Measurements from ENCODE around the gene CDC42SE2. TPM values are rescaled to one million over a fixed set of nuclear protein-coding genes. Genes with fewer than 3 reads are reported as not detected.
"Not testable (repeated sequence)": the region's sequence is repeated elsewhere in the genome, so short reads cannot be mapped to it uniquely, and the experiment has no call there.

The CDC42SE2 gene
- total RNA-seq, 4 donors from 2014 or later: 10.4 to 28.4 (median 22.1) TPM

DNA sequence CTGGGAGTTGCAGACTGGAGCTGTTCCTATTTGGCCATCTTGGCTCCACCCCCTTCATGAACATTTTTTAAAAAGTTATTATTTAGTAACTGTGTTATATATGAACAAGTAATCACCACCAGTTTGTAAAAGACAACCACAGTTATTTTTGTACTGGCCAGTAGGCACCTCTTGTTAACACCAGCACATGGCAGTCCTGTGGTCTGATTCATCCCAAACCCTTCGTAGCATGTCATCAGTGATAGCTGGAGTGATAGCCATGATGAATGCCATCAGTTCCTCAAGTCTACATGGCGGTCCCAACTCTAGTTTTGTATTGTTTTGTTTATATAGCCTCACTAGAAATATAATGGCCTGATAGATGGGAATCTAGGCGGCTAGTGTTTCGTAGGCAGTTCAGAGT lies 74.2 kb downstream of the CDC42SE2 start:
- TF ChIP-seq POLR2A (IDR thresholded peaks at IDR 0.05): no peak
- TF ChIP-seq, protein P1, sequence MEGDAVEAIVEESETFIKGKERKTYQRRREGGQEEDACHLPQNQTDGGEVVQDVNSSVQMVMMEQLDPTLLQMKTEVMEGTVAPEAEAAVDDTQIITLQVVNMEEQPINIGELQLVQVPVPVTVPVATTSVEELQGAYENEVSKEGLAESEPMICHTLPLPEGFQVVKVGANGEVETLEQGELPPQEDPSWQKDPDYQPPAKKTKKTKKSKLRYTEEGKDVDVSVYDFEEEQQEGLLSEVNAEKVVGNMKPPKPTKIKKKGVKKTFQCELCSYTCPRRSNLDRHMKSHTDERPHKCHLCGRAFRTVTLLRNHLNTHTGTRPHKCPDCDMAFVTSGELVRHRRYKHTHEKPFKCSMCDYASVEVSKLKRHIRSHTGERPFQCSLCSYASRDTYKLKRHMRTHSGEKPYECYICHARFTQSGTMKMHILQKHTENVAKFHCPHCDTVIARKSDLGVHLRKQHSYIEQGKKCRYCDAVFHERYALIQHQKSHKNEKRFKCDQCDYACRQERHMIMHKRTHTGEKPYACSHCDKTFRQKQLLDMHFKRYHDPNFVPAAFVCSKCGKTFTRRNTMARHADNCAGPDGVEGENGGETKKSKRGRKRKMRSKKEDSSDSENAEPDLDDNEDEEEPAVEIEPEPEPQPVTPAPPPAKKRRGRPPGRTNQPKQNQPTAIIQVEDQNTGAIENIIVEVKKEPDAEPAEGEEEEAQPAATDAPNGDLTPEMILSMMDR (IDR thresholded peaks at IDR 0.05): no peak
- intact Hi-C loops (cut with DNase I): no loop called here
- 96 to 98% methylated on average over 4 of the region's 4 CpGs for WGBS, 2 donors

GRCh38 chr5:131344288-131344687 lies 80.4 kb downstream of the CDC42SE2 start:
- H3K9me3 ChIP-seq; intact Hi-C loops (cut with DNase I); H3K27ac ChIP-seq; H3K4me1 ChIP-seq; H3K27me3 ChIP-seq; H3K4me3 ChIP-seq; DNase-seq: not testable (repeated sequence)
- peaks cover 0 to 15% (median 0%) of the 10 kb centered on the region in 3 donors for H3K36me3 ChIP-seq
- WGBS, 2 donors: 95 to 100% methylated on average over 3 to 8 of the region's 9 CpGs

More for the DNA sequence above, 74.2 kb downstream of the CDC42SE2 start:
- peaks cover 0 to 8% (median 0%) of the 10 kb centered on the region in 3 donors for H3K9me3 ChIP-seq
- H3K36me3 ChIP-seq: peaks cover 0 to 11% (median 0%) of the 10 kb centered on the region in 3 donors
- no peaks in the 10 kb centered on the region for H3K4me1 ChIP-seq
- H3K27me3 ChIP-seq: no peaks in the 10 kb centered on the region
- no peak for DNase-seq
- no peak overlapping the region for H3K27ac ChIP-seq
- no peak overlapping the region for H3K4me3 ChIP-seq

DNA sequence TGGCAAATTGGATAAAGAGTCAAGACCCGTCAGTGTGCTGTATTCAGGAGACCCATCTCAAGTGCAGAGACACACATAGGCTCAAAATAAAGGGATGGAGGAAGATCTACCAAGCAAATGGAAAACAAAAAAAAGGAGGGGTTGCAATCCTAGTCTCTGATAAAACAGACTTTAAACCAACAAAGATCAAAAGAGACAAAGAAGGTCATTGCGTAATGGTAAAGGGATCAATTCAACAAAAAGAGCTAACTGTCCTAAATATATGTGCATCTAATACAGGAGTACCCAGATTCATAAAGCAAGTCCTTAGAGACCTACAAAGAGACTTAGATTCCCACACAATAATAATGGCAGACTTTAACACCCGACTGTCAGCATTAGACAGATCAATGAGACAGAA lies 82.4 kb downstream of the CDC42SE2 start:
- 93 to 98% methylated on average over 3 of the region's 3 CpGs for WGBS, 2 donors
- H3K4me3 ChIP-seq; H3K9me3 ChIP-seq; H3K27ac ChIP-seq; DNase-seq; H3K4me1 ChIP-seq; H3K27me3 ChIP-seq; intact Hi-C loops (cut with DNase I): not testable (repeated sequence)
- peaks cover 0 to 15% (median 0%) of the 10 kb centered on the region in 3 donors for H3K36me3 ChIP-seq

DNA sequence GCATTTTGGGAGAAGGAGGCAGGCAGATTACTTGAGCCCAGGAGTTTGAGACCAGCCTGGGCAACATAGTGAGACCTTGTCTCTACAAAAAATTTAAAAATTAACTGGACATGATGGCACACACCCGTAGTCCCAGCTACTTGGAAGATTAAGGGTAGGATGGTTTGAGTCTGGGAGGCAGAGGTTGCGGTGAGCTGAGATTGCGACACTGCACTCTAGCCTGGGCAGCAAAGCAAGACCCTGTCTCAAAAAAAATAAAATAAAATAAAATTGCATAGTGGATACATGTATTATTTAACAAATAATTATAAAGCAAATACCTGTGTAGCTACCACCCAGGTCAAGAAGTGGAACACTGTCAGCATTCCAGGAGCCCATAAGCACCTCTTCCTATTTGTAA lies 90.1 kb downstream of the CDC42SE2 start:
- Histone ChIP-seq H3K27ac (no peak overlapping the region), H3K9me3 (no peaks in the 10 kb centered on the region), H3K36me3 (no peaks in the 10 kb centered on the region), H3K4me1 (peaks cover 0 to 10% (median 3%) of the 10 kb centered on the region in 3 donors), H3K27me3 (no peaks in the 10 kb centered on the region), H3K4me3 (no peak overlapping the region)
- no peak for TF ChIP-seq POLR2A (IDR thresholded peaks at IDR 0.05)
- TF ChIP-seq, protein P1 (IDR thresholded peaks at IDR 0.05): no peak
- 82 to 91% methylated on average over 3 of the region's 3 CpGs for WGBS, 2 donors
- intact Hi-C loops (cut with DNase I): no loop called here
- DNase-seq: no peak

DNA sequence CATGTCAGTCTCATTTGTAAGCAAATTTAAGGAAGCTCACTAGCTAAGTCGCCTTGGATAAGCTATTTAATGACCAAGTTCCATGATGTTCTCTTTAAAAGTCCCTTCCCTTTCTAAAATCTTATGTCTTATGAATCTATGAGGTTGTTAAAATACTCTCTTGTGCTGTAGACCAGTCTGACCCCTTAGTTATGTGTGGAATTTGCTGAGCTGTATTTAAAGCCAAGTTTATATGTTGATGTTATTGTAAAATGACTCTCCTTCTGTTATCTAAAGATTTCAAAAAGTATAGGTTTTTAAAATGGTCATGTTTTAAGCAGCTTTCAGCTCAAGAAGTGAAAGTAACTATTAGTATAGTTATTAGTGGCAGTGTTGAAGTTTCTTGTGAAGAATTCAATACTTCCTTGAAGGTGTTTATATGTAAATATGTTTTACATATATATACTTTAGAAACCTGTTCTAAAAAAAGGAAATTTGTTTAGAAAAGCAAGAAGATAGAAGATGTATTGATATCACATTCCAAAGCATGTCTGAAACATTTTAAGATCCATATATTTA lies 92.2 kb downstream of the CDC42SE2 start:
- TF ChIP-seq, protein P1 (IDR thresholded peaks at IDR 0.05): no peak
- TF ChIP-seq POLR2A (IDR thresholded peaks at IDR 0.05): no peak
- Histone ChIP-seq H3K27ac (no peak overlapping the region), H3K9me3 (no peaks in the 10 kb centered on the region), H3K4me3 (no peak overlapping the region), H3K4me1 (peaks cover 0 to 10% (median 3%) of the 10 kb centered on the region in 3 donors), H3K36me3 (peaks cover 0 to 13% (median 0%) of the 10 kb centered on the region in 3 donors), H3K27me3 (no peaks in the 10 kb centered on the region)
- DNase-seq: no peak
- WGBS, 2 donors: 50 to 70% methylated on average over 1 of the region's 1 CpG
- intact Hi-C loops (cut with DNase I): no loop called here

- H3K27me3 ChIP-seq: no peaks in the 10 kb centered on the region
- intact Hi-C loops (cut with DNase I): no loop called here
- TF ChIP-seq, protein P1 (IDR thresholded peaks at IDR 0.05): no peak
- no peak for TF ChIP-seq POLR2A (IDR thresholded peaks at IDR 0.05)
- DNase-seq: no peak
- H3K27ac ChIP-seq: no peak overlapping the region
- no peaks in the 10 kb centered on the region for H3K9me3 ChIP-seq
- no peak overlapping the region for H3K4me3 ChIP-seq
- peaks cover 0 to 10% (median 3%) of the 10 kb centered on the region in 3 donors for H3K4me1 ChIP-seq
- 87 to 100% methylated on average over 1 of the region's 1 CpG for whole genome bisulfite sequencing, 2 donors
- H3K36me3 ChIP-seq: peaks cover 0 to 19% (median 0%) of the 10 kb centered on the region in 3 donors
Measured at GRCh38 chr5:131356619-131357018, 92.8 kb downstream of the CDC42SE2 start.

Measured in esophagus squamous epithelium (tissue), 5 donors.